ENCODE measurements around the gene NRF1. TPM values are rescaled to one million over a fixed set of nuclear protein-coding genes. Genes with fewer than 3 reads are reported as not detected.

The NRF1 gene
- total RNA-seq, 2 donors from 2014 or later = 19.2 to 37.6 TPM

DNA sequence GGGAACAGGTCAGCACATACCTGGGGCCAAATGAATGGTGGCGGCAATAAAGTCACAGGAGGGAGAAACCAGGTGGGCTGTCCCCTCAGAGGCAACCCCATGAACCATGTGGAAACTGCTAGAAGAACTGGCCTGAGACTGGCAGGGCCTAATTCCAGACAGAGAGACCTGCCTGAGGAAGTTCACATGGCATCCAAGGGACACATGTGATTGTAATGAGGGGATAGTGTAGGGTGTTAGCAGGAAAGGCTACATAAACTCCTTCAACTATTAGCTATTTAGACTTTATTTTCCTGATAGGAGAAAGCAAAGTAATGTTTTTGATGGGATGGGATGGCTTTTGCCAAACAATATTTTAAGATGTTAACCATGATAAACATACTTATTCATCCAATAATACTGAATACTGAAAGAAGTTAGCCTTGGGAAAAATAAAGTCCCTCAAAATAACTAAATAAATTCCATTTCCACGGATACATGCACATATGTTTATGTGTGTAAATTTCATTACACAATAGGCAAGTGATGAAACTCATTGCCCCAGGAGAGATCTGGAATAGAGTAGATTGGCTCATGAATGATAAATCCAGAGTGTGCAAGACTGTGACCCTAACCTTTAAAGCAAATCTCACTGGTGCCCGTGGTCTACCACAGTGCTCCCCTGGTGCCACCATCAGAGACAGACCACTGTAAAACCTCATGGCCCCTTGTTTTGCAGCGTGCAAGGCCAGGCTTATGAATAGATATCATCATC is 137.0 kb downstream of the NRF1 start:
- Histone ChIP-seq H3K9me3 (no peaks in the 10 kb centered on the region), H3K27ac (no peak overlapping the region), H3K4me1 (ENCODE audit: control insufficient read depth in 1 of 2, low read depth in 2 of 2) (no peaks in the 10 kb centered on the region), H3K27me3 (replicated peaks; ENCODE audit: insufficient read depth) (no peaks in the 10 kb centered on the region), H3K36me3 (peaks cover 3% of the 10 kb centered on the region), H3K4me3 (no peak overlapping the region)
- ATAC-seq (ENCODE audit: insufficient number of reproducible peaks, low FRiP score, low read depth) (no peak), DNase-seq (ENCODE audit: low spot score) (no peak)
- TF ChIP-seq, protein P1, sequence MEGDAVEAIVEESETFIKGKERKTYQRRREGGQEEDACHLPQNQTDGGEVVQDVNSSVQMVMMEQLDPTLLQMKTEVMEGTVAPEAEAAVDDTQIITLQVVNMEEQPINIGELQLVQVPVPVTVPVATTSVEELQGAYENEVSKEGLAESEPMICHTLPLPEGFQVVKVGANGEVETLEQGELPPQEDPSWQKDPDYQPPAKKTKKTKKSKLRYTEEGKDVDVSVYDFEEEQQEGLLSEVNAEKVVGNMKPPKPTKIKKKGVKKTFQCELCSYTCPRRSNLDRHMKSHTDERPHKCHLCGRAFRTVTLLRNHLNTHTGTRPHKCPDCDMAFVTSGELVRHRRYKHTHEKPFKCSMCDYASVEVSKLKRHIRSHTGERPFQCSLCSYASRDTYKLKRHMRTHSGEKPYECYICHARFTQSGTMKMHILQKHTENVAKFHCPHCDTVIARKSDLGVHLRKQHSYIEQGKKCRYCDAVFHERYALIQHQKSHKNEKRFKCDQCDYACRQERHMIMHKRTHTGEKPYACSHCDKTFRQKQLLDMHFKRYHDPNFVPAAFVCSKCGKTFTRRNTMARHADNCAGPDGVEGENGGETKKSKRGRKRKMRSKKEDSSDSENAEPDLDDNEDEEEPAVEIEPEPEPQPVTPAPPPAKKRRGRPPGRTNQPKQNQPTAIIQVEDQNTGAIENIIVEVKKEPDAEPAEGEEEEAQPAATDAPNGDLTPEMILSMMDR (IDR thresholded peaks at IDR 0.05) = no peak

GRCh38 chr7:129750091-129750490 is 138.6 kb downstream of the NRF1 start:
- TF ChIP-seq, protein P1 (IDR thresholded peaks at IDR 0.05) = no peak
- peaks cover 3% of the 10 kb centered on the region for H3K36me3 ChIP-seq

DNA sequence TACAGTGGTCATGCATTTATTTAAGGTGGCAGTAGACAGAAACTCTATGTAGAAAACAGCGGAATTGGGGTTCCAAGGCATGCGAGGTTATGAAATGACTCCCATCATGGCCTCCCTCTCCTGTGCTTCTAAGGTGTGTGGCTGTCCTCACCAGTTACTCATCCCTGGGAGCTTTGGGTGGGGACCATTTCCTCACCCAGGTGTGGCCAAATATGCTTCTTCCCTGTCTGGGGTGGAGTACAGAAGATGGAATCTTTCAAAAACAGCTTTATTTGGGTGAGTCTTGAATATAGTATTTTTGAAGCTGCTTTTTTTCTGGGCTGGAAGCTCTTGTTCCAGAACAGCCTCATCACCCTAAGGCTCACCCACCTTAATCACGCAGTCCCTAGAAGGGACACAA is 139.0 kb downstream of the NRF1 start:
- no peak overlapping the region for H3K4me3 ChIP-seq
- no peak for DNase-seq (ENCODE audit: low spot score)
- no peak for ATAC-seq (ENCODE audit: insufficient number of reproducible peaks, low FRiP score, low read depth)
- no peaks in the 10 kb centered on the region for H3K4me1 ChIP-seq (ENCODE audit: control insufficient read depth in 1 of 2, low read depth in 2 of 2)
- TF ChIP-seq, protein P1 (IDR thresholded peaks at IDR 0.05) = no peak
- peaks cover 4% of the 10 kb centered on the region for H3K36me3 ChIP-seq
- no peak overlapping the region for H3K27ac ChIP-seq
- H3K27me3 ChIP-seq (replicated peaks; ENCODE audit: insufficient read depth) = no peaks in the 10 kb centered on the region
- H3K9me3 ChIP-seq = no peaks in the 10 kb centered on the region

More at GRCh38 chr7:129750091-129750490, 138.6 kb downstream of the NRF1 start:
- ATAC-seq (ENCODE audit: insufficient number of reproducible peaks, low FRiP score, low read depth) (no peak), DNase-seq (ENCODE audit: low spot score) (no peak)
- no peaks in the 10 kb centered on the region for H3K4me1 ChIP-seq (ENCODE audit: control insufficient read depth in 1 of 2, low read depth in 2 of 2)
- H3K27me3 ChIP-seq (replicated peaks; ENCODE audit: insufficient read depth) = no peaks in the 10 kb centered on the region
- H3K9me3 ChIP-seq = no peaks in the 10 kb centered on the region
- no peak overlapping the region for H3K4me3 ChIP-seq
- no peak overlapping the region for H3K27ac ChIP-seq

- Histone ChIP-seq H3K27me3 (replicated peaks; ENCODE audit: insufficient read depth) (no peaks in the 10 kb centered on the region), H3K36me3 (peaks cover 12% of the 10 kb centered on the region), H3K9me3 (no peaks in the 10 kb centered on the region), H3K4me1 (ENCODE audit: control insufficient read depth in 1 of 2, low read depth in 2 of 2) (no peaks in the 10 kb centered on the region), H3K4me3 (no peak overlapping the region), H3K27ac (no peak overlapping the region)
- DNase-seq (ENCODE audit: low spot score) (no peak), ATAC-seq (ENCODE audit: insufficient number of reproducible peaks, low FRiP score, low read depth) (no peak)
- TF ChIP-seq, protein P1 (IDR thresholded peaks at IDR 0.05) = no peak
Observed at GRCh38 chr7:129751916-129752315, 140.4 kb downstream of the NRF1 start.

DNA sequence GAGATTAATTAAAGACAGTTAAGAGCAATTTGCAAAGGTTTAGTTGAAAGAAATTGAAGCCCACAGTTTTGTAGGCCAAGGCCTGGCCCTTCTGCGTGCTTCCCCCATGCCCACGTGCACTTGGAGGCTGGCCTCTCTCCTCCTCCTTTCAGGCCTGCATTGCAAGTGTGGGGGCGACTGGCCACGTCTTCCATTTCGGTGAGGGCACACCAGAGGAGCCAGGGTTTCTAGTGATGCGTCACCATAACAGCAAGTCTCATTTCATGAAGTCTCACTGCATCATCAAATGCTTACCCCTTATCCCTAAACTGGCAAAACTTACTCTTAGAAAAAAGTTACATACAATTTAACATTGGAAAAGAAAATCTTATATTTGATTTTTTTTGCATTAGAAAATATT is 141.2 kb downstream of the NRF1 start:
- no peak for ATAC-seq (ENCODE audit: insufficient number of reproducible peaks, low FRiP score, low read depth)
- TF ChIP-seq, protein P1 (IDR thresholded peaks at IDR 0.05) = no peak

More for the DNA sequence above, 141.2 kb downstream of the NRF1 start:
- H3K27me3 ChIP-seq (replicated peaks; ENCODE audit: insufficient read depth) = no peaks in the 10 kb centered on the region
- no peak for DNase-seq (ENCODE audit: low spot score)
- H3K4me1 ChIP-seq (ENCODE audit: control insufficient read depth in 1 of 2, low read depth in 2 of 2) = no peaks in the 10 kb centered on the region
- H3K27ac ChIP-seq = no peak overlapping the region
- H3K36me3 ChIP-seq = peaks cover 9% of the 10 kb centered on the region
- no peaks in the 10 kb centered on the region for H3K9me3 ChIP-seq
- no peak overlapping the region for H3K4me3 ChIP-seq

All from thoracic aorta (tissue), 2 donors.